Peyer's patch (tissue), 4 donors: Measurements from ENCODE around the gene ETV6.

Experiments
- POLR2A ChIP-seq, 2 donors: fragments of 450-650 bp; IDR thresholded peaks; one replicate each; pipeline ENCODE4 v1.5.1; 2017; ENCODE audit warnings: antibody characterized with exemption in 2 of 2, mild to moderate bottlenecking in 2 of 2, moderate library complexity in 2 of 2
- TF ChIP-seq, protein P1 (sequence below), 6 experiments: fragments of 450-650 bp in 4 of 6; fragments of 200-600 bp in 2 of 6; sonication (generic) in 1 of 6; IDR thresholded peaks; one replicate each; pipeline ENCODE4 v1.5.1; 2017 to 2019; ENCODE audit warnings: antibody characterized with exemption in 6 of 6, mild to moderate bottlenecking in 3 of 6, moderate library complexity in 1 of 6

GRCh38 chr12:11769723-11770514 lies 120.4 kb downstream of the ETV6 start:
- TF ChIP-seq, protein P1, sequence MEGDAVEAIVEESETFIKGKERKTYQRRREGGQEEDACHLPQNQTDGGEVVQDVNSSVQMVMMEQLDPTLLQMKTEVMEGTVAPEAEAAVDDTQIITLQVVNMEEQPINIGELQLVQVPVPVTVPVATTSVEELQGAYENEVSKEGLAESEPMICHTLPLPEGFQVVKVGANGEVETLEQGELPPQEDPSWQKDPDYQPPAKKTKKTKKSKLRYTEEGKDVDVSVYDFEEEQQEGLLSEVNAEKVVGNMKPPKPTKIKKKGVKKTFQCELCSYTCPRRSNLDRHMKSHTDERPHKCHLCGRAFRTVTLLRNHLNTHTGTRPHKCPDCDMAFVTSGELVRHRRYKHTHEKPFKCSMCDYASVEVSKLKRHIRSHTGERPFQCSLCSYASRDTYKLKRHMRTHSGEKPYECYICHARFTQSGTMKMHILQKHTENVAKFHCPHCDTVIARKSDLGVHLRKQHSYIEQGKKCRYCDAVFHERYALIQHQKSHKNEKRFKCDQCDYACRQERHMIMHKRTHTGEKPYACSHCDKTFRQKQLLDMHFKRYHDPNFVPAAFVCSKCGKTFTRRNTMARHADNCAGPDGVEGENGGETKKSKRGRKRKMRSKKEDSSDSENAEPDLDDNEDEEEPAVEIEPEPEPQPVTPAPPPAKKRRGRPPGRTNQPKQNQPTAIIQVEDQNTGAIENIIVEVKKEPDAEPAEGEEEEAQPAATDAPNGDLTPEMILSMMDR (IDR thresholded peaks at IDR 0.05), result no peak
- TF ChIP-seq POLR2A (IDR thresholded peaks at IDR 0.05), result no peak
